Uterus (tissue), 2 donors: ENCODE results near the gene OPRL1.

Source experiments
- POLR2A ChIP-seq, 2 donors: fragments of 450-650 bp; IDR thresholded peaks; one replicate each; pipeline ENCODE4 v1.6.1; 2016; ENCODE audit warnings: antibody characterized with exemption in 2 of 2, mild to moderate bottlenecking in 1 of 2, moderate library complexity in 1 of 2
- TF ChIP-seq, protein P1 (sequence below), 4 experiments: fragments of 200-600 bp in 2 of 4; fragments of 450-650 bp in 2 of 4; sonication (generic) in 2 of 4; IDR thresholded peaks; one replicate each; pipeline ENCODE4 v1.5.1; 2016 to 2019; ENCODE audit warnings: antibody characterized with exemption in 4 of 4, mild to moderate bottlenecking in 2 of 4, moderate library complexity in 1 of 4

DNA sequence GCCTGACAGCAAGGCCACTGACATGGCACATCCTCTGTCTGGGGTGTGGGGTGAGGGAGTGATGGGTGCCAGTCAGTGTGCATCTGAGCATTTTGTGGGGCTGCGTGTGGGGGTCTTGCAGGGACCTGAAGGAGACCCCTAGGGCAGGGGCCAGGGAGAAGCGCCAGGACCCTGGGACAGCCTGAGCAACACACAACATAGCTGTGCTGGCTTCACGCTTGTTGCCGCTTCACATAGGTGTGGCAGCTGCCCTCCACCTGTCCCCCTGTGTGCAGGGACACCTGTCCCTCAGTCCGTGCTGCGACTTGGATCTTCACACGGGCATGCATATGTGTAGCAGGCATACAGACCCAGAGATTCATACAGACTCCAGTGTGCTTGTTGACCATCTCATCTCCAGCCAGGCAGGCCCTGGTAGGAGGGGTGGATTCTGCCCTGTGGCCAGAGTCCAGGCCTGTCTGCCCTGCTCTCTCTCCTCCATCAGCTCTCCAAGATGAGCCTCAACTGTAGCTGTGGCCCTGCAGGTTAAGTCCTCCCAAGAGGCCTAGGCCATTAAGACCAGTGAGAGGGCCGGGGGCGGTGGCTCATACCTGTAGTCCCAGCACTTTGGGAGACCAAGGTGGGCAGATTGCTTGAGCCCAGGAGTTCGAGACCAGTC lies 30.7 kb downstream of the OPRL1 start:
- TF ChIP-seq, protein P1, sequence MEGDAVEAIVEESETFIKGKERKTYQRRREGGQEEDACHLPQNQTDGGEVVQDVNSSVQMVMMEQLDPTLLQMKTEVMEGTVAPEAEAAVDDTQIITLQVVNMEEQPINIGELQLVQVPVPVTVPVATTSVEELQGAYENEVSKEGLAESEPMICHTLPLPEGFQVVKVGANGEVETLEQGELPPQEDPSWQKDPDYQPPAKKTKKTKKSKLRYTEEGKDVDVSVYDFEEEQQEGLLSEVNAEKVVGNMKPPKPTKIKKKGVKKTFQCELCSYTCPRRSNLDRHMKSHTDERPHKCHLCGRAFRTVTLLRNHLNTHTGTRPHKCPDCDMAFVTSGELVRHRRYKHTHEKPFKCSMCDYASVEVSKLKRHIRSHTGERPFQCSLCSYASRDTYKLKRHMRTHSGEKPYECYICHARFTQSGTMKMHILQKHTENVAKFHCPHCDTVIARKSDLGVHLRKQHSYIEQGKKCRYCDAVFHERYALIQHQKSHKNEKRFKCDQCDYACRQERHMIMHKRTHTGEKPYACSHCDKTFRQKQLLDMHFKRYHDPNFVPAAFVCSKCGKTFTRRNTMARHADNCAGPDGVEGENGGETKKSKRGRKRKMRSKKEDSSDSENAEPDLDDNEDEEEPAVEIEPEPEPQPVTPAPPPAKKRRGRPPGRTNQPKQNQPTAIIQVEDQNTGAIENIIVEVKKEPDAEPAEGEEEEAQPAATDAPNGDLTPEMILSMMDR (IDR thresholded peaks at IDR 0.05), result no peak
- no peak for TF ChIP-seq POLR2A (IDR thresholded peaks at IDR 0.05)
